ENCODE measurements around the gene PLEKHB1.

PLEKHB1 gene

DNA sequence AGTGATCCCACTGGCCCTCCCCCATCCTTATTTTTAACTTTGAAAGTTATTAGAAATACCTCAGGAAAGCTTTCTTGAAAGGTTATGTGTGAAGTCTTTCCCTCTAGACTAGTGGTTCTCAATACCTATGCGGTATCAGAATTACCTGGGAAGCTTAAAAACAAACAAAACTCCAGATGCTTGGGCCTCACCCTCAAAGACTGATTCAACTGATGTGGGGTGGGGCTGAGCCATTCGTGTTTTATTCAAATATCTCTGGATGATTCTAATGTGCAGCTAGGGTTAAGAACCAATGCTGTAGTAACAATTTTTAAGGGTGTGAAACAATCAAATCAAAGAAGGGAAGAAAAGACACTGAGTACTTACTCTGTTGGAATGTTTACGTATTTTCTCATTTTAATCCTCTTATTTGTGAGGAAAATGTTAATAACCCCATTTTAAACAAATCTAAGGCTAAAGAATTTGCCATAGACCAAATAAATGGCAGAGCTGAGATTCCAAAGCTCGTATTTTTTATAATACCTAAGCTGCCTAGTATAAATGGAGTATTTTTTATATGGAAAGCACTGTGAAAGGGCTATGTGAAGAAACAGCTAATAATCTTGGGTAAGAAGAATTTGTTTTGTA is 47.6 kb downstream of the PLEKHB1 start:
- no peak overlapping the region for H3K27ac ChIP-seq
- TF ChIP-seq, protein P1, sequence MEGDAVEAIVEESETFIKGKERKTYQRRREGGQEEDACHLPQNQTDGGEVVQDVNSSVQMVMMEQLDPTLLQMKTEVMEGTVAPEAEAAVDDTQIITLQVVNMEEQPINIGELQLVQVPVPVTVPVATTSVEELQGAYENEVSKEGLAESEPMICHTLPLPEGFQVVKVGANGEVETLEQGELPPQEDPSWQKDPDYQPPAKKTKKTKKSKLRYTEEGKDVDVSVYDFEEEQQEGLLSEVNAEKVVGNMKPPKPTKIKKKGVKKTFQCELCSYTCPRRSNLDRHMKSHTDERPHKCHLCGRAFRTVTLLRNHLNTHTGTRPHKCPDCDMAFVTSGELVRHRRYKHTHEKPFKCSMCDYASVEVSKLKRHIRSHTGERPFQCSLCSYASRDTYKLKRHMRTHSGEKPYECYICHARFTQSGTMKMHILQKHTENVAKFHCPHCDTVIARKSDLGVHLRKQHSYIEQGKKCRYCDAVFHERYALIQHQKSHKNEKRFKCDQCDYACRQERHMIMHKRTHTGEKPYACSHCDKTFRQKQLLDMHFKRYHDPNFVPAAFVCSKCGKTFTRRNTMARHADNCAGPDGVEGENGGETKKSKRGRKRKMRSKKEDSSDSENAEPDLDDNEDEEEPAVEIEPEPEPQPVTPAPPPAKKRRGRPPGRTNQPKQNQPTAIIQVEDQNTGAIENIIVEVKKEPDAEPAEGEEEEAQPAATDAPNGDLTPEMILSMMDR (conservative IDR thresholded peaks at IDR 0.05): no peak

DNA sequence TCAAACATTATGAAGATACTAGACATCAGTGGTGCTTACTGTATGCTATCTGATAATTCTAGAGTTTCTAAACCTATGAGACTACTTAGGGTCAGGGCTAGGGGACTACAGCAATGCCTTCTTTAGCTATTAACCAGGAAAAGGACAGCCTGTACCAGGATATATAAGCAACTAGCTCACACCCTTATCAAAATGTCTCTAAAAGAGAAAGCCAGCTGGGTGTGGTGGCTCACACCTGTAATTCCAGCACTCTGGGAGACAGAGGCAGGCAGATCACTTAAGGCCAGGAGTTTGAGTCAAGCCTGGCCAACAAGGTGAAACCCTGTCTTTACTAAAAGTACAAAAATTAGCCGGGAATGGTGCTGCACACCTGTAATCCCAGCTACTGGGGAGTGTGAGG is 58.7 kb downstream of the PLEKHB1 start:
- TF ChIP-seq, protein P1 (conservative IDR thresholded peaks at IDR 0.05): no peak
- no peak overlapping the region for H3K27ac ChIP-seq

DNA sequence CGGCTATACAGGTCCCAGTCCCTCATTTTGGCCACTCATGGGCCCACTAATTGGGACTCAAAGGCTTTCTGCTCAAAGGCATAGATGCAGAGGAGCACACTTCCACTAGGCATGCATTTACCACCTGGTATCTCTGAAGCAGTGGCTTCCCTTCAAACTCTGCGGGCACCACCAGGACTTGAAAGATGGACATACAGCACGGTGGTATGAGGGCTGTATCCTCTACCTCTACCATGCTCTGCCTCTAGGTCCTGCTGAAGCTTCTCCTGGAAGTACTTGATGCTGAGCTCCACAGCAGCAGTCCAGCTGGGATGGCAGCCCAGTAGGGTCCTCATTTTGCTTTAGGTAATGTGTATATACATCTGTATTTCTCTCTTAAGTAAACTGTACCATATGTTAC is 64.6 kb downstream of the PLEKHB1 start:
- no peak overlapping the region for H3K27ac ChIP-seq
- TF ChIP-seq, protein P1 (conservative IDR thresholded peaks at IDR 0.05): no peak
